ENCODE data around the gene HCN3. TPM values are rescaled to one million over a fixed set of nuclear protein-coding genes. Genes with fewer than 3 reads are reported as not detected.

Gene HCN3
- polyA plus RNA-seq, 1 of the 3 experiments (the other 2 are of a cell fraction): 9.7 TPM

DNA sequence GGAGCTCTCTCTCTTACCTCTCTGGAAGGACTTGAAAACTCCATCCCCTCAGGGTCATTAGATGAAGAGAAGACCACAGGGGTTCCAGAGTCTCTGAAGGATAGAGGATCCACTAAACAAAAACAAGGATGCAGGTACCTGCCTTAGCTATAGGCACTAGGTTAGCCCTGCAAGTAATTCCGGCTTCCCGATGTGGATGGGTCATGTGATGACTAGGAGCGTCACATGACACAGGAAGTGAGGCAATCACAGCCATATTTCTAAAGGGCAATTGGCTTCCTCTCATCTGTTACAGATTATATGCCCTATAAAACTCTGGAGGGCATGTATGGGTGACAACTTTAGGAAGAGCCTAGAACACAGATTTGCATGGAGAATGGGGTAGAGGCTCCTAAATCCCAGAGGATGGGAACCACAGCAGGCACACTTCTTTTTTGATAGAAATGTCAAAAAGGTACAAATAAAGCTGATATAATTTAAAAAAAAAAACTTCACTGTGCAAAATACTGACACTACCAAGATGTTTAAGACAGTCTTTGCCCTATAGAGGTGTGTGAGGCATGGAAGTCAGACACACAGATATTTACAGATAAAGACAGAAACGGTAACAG lies 36.1 kb upstream of the HCN3 start (continued):
- TF ChIP-seq FOSL2 (IDR thresholded peaks at IDR 0.05; ENCODE audit: borderline replicate concordance, low read depth) (no peak), CTCF (IDR thresholded peaks at IDR 0.05) (no peak), GATA2 (CRISPR knock-in tag; IDR thresholded peaks at IDR 0.05) (no peak), NFIC (IDR thresholded peaks at IDR 0.05; ENCODE audit: borderline replicate concordance) (no peak), RAD21 (IDR thresholded peaks at IDR 0.05; ENCODE audit: low read length) (no peak), IRF3 (IDR thresholded peaks at IDR 0.05; ENCODE audit: low read depth, low read length) (no peak), MAX (IDR thresholded peaks at IDR 0.05; ENCODE audit: low read depth) (no peak), TCF12 (IDR thresholded peaks at IDR 0.05) (peak; percentile 81), CHD2 (IDR thresholded peaks at IDR 0.05; ENCODE audit: low read length, partially characterized antibody) (peak; percentile 84), ELF1 (IDR thresholded peaks at IDR 0.05) (peak; percentile 99), MEF2A (IDR thresholded peaks at IDR 0.05; ENCODE audit: borderline replicate concordance, low read depth) (no peak), TEAD4 (IDR thresholded peaks at IDR 0.05; ENCODE audit: borderline replicate concordance, insufficient read depth) (no peak), RCOR1 (IDR thresholded peaks at IDR 0.05; ENCODE audit: low read length) (peak; percentile 61; the same call in 1 of the 2 replicates), EP300 (IDR thresholded peaks at IDR 0.05; ENCODE audit: borderline replicate concordance in 1 of 2, low read depth in 1 of 2, low read length in 1 of 2) (peak in 1 of 2 experiments; percentile 20; a peak in 1 of 4 replicates), JUND (IDR thresholded peaks at IDR 0.05) (no peak), NRF1 (IDR thresholded peaks at IDR 0.05; ENCODE audit: low read depth, low read length) (no peak), YY1 (IDR thresholded peaks at IDR 0.05; ENCODE audit: low read depth) (peak; percentile 98)
- TF ChIP-seq, protein P1, sequence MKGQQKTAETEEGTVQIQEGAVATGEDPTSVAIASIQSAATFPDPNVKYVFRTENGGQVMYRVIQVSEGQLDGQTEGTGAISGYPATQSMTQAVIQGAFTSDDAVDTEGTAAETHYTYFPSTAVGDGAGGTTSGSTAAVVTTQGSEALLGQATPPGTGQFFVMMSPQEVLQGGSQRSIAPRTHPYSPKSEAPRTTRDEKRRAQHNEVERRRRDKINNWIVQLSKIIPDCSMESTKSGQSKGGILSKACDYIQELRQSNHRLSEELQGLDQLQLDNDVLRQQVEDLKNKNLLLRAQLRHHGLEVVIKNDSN (IDR thresholded peaks at IDR 0.05; ENCODE audit: borderline replicate concordance, low read depth): peak; percentile 100
- TF ChIP-seq, protein P2, sequence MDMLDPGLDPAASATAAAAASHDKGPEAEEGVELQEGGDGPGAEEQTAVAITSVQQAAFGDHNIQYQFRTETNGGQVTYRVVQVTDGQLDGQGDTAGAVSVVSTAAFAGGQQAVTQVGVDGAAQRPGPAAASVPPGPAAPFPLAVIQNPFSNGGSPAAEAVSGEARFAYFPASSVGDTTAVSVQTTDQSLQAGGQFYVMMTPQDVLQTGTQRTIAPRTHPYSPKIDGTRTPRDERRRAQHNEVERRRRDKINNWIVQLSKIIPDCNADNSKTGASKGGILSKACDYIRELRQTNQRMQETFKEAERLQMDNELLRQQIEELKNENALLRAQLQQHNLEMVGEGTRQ (IDR thresholded peaks at IDR 0.05; ENCODE audit: borderline replicate concordance, low read depth, low read length): peak; percentile 98
